COLO829 (cell line): ENCODE measurements around the gene NT5DC1.
"Not testable (repeated sequence)": the region's sequence is repeated elsewhere in the genome, so short reads cannot be mapped to it uniquely, and the experiment has no call there.

Experiments
- DNase-seq: peaks from one replicate; pipeline ENCODE4 v3.0.0; 2012; ENCODE audit warnings: low spot score

Gene NT5DC1

DNA sequence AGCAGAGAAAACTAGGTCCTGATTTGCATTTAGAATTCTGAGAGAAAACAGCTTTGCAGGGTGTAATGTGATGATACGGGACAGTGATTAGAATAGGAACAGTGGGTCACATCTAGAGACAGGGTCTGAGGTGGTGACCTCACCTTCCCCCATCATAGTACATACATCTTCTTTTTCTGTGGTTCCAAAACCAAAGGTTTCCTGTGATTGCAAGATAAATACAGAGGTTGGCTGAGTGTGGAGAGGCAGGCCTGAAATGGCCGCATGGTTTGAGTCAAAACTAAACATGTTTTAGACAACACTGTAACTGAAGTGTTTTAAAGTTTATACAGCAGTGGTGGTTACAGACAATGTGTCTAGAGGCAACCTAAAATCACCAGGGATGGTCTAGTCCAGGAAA is 10.4 kb upstream of the NT5DC1 start:
- DNase-seq = no peak

DNA sequence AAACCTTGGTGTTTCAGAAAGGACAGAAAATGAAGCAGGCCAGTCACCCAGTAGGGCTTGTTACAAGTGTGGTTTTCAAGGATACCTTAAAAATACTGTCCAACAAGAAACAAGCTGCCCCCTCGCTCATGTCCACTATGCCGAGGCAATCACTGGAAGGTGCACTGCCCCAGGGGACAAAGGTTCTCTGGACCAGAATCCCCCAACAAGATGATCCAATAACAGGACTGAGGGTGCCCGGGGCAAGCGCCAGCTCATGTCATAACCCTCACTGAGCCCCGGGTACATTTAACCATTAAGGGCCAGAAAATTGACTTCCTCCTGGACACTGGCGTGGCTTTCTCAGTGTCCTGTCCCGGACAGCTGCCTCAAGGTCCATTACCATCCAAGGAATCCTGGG is 6.6 kb upstream of the NT5DC1 start:
- no peak for DNase-seq

DNA sequence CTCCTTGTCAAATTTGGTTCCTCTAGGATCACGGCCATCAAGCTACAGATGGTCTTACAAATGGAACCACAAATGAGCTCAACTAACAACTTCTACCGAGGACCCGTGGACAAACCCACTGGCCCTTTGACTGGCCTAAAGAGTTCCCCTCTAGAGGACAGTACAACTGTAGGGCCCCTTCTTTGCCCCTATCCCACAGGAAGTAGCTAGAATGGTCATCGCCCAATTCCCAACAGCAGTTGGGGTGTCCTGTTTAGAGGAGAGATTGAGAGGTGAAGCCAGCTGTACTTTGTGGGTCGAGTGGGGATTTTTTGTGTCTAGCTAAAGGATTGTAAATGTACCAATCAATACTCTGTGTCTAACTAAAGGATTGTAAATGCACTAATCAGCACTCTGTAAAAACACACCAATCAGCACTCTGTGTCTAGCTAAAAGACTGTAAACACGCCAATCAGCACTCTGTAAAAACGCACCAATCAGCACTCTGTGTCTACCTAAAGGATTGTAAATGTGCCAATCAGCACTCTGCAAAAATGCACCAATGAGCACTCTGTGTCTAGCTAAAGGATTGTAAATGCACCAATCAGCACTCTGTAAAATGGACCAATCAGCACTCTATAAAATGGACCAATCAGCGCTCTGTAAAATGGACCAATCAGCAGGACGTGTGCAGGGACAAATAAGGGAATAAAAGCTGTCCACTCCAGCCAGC is 4.4 kb upstream of the NT5DC1 start:
- DNase-seq = not testable (repeated sequence)

DNA sequence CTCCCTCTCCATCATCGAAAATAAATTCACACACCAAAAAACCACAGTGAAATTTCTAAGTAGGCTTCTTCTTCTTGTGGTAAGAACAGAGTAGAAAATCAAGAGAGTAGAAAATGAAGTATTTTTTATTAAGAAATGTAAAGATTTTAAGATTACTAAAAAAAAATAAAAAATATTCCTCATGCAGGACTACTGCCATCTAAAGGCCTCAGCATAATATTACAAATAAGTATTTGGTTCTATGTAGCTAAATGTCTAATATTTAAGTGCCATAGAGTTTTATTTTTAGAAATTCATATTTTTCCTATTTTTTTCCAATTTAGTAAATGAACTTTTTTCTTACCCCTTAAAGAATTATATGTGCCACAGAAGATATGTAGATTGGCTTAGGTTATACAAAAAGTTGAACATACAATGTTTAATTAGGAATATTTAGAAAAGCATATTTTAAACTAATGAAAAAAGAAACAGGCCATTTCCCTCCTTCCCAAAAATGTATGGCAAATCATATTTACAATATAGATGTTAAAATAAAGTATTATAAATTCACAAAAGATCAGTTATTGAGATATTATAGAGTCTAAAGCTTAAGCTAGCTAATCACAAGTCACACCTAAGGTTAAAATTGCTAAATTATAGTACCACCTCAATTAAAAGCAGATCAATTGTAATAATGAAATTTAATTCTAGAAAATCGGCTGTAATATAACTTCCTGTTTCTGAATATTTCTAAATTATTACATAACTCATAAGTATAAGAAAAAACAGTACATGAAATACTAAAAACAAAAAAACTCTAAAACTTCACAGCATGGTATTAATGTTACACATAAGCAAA is 3.5 kb upstream of the NT5DC1 start:
- DNase-seq = no peak

DNA sequence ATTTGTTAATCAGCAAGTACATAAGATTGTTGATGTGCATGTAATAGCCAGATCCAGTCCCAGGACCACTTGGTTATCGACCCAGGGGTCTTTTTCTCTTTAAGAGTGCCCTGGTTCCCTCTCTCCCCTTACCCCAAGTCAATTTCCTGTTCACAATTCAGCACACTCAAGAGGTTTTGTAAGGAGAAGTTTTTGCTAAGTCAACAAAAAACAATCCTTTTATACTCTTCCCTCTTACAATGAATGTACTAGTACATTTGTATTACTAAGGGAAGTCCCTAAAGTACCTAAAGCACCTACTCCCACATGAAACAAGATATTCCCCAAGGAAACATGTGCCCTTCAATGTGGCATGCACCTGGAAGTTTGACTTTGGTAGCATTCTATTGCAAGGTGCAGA is 1.6 kb upstream of the NT5DC1 start:
- no peak for DNase-seq

DNA sequence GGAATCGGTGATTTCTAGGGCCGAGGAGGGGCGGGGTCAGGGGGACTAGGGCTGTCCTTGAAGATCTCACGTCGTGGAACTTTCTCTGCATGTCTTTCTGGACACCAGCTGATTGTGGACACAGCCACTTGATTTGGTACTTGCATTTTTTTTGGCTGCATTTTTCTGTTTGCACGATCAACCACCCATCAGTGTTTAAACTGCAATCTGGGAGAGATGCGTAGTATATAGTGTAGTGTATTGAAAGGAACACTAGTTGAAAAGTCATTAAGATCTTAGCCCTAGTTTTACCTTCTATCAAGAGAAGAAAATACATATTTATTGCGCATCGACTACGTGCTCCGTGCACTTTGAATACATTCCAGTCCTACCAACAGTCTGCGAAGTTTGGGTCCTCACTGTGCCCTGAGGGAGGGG is 657 bp downstream of the NT5DC1 start:
- DNase-seq = peak; percentile 69

DNA sequence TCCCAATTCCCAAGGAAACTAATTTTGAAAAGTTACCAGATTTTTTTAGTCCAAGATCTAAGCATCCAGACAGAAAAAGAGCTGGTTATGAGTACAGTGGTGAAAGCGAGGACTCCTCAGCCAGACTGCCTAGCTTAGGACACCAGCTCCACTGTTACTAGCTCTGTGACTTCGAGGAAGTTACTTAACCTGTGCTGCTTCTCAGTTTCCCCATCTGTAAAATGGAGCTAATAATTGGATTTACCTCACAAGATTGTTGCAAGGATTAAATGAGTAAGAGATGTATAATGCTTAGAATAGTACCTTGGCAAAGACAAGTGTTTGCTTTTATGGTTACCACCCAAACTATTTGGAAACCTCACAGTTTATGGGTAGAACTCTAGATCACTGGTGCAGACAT is 1.1 kb downstream of the NT5DC1 start:
- no peak for DNase-seq

DNA sequence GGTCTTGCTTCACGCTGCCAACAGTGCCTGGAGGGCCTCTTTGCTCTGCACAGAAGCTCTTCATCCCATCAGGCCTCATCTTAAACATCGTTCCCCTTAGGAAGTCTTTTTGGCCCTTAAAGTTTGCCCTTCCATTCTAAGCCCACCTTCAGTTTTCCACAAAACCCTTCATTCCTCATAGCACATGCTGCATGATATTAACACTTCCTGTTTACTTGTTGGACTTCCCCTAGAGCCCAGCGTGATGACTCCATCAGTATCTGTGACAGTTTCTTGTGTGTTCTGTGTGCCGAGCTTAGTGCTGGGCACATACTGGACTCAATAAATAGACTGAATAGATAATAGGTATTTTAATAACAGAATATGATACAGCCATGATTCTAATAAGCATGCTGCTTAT is 2.2 kb downstream of the NT5DC1 start:
- no peak for DNase-seq

DNA sequence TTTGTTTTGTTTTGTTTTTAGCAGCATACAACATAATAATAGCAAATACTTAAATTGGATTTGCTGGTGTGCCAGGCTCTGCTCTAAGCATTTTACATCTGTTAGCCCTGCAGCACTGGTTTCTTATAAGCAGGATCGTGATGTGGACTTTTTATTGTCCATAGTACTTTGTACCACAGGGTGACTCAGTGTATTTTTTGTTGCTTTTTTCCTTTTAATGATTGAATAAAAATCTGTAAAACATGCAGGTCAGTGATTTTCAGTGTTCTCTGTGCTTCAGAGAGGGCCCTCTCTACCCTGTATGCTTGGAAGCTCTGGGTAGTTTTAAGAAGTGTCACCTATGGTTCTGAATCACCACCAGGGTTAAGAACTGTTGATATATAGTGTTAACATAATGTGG is 4.0 kb downstream of the NT5DC1 start:
- no peak for DNase-seq

DNA sequence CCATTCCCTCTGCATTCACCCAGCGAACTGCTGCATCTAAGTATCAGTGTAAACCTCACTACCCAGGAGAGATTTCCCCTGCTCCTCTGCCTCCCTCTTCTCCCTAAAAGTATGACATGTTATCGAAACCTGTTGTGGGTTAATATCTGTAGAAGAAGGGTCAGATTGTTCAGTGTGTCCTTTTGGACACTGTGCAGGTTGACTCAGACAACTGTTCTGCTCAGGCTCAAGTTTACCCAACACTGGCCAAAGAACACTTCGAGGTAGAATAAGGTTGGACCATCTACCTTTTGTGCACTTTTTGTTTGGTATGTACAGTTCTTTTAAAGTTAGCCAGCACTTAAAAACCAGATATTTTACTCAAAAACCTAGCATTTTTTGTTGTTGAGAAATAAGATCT is 4.6 kb downstream of the NT5DC1 start:
- no peak for DNase-seq

DNA sequence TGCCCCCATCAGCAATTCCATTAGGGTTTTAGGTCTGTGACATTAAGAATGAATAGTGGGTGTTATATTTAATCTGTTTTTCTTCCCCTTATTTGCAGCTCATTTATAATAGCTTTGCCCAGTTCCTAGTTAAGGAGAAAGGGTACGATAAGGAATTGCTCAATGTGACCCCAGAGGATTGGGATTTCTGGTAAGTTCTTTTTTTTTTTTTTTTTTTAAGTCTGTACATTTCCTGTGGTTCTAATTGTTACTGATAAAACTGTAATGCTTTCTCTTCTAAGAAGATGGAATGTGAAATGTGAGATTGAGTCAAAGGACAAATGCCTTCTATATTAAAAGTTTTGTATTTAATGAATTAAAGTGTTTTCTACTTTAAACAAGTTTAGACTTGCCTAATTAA is 5.5 kb downstream of the NT5DC1 start:
- no peak for DNase-seq

DNA sequence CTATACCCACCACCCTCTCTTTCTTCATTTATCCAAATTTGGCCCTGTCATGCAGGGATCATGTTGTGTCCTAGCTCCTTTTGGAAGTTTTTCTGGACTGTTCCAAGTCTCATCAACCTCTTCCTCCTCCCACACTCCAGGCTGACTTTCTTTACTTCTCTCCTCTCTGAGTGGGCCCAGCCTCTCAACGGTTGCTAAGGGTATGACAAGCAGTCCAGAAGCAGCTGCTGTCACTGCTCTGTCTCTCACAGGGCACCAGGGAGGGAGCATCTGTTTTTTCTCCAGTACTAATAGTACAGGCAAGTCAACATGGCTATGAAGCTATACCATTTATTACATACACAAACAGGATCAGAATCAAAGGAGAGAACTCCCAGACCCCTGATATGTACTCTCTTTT is 8.2 kb downstream of the NT5DC1 start:
- no peak for DNase-seq

DNA sequence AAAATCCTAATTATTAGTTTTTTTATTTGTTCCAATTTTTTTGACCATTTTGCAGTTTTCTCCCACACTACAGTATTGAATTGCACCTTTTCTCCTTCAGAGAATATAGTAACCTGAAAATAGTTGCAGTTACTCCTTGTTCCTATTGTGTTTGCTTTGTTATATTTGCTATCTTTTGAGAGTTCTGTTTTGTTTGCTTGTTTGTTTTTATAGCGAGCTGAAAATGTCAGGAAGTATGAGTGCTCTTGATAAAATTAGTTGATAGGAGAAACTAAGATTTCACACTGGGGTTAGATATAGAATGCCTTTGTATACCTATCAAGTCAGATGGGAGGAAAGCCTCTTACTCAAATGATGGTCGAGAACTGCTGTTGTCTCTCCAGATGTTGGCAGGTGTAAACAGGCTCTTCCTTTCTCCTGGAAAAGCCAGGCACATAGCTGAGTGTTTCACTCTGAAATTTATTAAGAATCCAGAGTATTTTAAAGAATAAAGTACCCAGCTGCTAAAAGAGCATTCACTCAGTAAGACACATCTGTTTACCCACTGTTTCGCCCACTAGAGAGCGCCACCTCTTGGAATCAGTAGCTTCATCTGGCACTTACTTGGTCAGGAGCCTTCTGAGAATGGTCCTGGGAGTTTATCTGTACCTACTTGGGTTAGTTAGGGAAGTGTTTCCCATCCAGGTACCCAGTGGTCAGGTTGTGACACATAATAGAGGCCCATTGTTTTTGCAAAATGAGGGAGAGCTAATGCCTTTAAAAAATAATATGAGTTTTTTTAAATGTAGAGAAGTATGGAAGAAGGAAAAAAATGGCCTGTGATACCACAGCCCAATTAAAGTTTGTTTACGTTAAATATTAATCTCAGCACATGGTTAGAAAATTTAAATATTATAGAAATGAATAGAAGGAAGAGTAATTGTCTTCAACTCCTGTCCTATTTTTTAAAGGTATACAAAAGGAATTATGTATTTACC is 11.2 kb downstream of the NT5DC1 start:
- DNase-seq = no peak

DNA sequence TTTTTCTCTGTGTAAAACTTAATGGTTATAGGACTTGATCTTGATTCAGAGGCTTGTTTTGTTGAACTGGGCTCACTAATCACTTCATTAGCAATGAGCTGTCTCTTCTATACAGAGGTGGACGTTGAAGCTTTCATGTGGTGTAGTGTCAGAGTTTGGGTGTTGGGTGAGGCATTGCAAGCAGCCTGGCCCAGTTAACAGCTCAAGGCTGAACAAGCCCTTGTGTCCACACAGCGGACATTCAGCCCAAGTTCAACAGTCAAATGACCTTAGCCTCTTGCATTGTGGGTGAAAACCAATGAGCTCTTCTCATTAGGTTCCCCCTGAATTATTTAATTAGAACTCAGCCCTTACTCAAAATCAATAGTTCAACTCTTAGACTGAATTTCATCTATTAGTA is 12.7 kb downstream of the NT5DC1 start:
- DNase-seq = no peak

DNA sequence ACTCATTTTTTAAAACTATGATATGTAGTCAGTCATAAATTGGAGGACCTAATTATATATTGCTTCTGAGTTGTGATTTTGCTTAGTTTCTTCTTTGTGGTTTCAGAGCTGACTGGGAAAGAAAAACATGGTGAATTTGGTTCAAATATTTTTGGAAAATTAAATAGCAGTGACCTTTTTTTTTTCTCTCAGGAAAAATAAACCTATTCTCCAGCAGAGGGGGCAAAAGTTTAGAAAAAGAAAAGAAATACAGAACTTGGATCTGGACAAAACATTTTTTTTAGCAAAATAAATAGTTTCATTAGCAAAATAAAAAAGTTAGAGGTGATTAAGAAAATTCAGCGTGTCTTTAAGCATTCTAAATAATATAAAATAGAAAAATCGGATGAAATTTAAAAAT is 15.1 kb downstream of the NT5DC1 start:
- no peak for DNase-seq

DNA sequence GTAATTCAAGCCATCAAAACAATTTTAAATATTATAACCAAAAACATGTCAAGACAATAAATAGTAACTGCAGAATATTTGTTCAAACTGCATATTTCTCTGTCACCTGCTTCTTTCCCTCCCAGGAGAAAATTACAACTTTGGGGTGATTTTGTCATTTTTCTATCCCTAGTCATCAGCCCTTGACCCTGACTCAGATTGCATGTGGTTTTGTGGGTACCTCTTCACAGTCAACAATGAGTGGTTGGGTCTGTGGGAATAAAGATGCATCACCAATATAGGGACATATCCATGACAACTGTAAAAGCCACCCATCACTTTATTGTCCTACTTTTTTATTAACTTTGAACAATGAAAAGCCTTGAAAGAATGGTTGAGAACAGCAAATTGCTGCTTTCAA is 18.0 kb downstream of the NT5DC1 start:
- DNase-seq = no peak

DNA sequence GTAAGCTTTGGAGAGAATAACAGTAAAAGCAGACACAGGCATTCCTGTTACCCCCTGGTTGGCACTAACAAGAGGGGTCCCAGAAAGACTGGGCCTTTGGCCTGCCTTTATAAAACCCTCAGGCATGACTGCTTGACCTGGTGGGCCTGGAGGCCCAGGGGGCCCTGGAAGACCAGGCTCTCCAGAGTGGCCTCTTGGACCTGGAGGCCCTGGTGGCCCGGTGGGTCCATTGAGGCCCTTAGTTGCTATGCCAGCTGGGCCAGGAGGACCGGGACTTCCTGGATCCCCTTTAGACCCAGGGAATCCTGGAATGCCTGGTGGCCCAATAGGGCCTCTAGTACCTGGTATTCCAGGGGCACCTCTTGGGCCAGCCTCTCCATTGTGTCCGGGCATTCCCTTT is 19.8 kb downstream of the NT5DC1 start:
- no peak for DNase-seq

DNA sequence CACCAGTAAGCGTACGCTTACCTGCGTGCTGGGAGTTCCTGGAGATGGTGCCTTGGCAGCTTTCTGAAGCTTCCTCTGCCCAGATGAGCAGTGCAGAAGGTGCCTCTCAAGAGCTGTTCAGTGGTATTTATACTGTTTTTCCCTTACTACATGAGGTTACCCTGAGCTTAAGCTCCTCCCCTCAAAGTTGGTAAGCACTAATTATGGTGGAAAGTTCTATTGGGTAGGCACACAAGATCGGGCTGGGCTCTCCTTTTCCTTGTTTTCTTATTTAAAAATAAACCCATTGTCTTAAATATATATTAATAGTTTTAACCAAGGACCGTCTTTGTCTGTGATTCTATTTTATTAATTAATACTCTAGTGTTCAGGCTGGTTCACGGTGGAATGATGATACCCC is 25.4 kb downstream of the NT5DC1 start, which contains the start of gene COL10A1:
Gene COL10A1 (minus strand): TSS at position 101 of the 400 bp plus-strand sequence. CDS start 640 bp downstream, outside the sequence.
- no peak for DNase-seq

DNA sequence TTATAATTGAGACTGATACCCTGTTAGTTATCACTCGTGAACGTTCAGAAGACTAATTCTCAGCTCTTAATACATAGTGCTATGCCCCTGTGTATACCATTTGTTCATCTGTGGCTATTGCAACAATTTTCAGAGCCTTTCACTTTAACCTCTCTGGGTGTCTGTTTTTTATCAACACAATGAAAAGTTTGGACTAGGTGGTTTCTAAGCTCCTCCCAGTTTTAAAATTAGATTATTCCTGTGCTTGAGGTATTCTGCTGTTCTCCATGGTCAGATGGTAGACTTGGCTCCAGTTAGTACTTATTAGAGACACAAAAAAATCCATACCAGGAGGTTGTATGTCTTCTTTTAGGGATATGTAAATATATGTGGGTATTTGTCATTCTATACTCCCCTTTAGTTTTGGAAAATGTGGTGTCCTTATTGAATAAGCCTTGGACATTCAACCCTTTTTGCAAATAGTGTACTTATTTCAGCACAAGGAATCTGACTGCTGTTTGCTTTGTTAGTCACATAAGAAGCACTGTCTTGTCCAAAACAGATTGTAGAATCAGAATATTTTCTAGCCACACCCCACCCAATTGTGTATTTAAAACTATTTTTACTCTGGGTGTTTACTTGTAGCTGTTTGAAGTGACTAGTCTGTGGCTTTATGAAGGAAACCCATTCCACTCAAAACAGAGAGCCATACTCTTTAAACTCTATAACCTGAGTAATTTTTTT is 27.3 kb downstream of the NT5DC1 start:
- DNase-seq = no peak

DNA sequence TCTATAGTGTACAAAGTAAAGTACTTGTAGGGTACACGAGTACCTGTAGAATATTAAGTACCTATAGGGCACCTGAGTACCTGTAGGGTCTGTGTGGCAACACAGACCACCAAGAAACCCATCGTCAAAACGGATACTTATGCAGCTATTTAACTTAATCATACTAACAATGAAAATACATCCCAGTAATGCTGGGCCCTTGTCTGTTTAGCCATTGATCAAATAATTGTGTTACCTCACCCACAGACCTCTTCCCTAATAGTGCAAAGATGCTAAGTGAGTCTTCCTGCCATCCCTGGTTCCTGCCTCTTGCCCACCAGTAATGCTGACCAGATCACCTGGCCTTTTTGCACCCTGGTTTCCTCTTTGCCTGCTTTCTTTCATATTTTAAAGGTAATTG is 32.8 kb downstream of the NT5DC1 start:
- no peak for DNase-seq

DNA sequence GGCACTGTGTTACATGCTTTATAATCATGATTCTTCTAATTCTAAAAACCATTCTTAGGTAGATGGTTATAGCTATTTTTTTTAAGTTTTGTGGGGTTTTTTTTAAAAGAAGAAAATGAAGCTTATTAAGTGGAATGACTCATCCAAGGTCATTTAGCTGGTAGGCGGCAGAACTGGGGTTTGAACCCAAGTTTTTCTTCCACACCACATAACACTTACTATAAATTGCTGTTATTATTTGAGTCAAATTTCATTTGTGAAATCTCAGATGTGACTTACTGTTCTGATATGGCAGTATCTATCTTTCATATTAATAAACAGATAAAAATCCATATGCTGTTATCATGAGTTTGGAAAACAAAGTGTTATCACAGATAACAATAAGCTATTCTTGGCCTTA is 35.7 kb downstream of the NT5DC1 start:
- DNase-seq = no peak

DNA sequence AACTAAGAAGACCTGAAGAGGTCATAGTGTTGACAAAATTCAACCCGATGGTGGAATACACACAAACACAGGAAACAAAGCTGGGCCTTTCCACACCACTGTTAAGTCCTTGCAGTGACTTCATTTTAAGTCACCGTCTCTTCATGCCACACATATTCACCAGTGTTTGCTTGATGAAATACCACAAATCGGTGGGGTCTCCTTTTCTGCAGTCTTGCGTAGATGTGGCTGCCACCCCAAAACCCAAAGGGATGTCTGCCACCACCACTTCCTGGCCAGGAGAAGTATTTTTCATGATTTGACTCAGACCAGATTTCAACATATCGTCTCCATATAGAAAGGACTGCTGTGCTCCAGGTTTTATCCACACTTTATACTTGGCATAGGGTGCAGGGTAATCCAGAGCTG is 36.3 kb downstream of the NT5DC1 start:
- DNase-seq = no peak
